Activated CD8-positive, alpha-beta memory T cell treated with anti-CD3 and anti-CD28 coated beads, Interleukin-2, amount 50 U/mL, for 24 hours (primary cell): Measurements from ENCODE around the gene SYPL1.
"Not testable (repeated sequence)": the region's sequence is repeated elsewhere in the genome, so short reads cannot be mapped to it uniquely, and the experiment has no call there.

Experiments
- DNase-seq: peaks from one replicate; pipeline ENCODE4 v3.0.0-alpha.2; 2020; ENCODE audit errors: extremely low read depth

The SYPL1 gene

DNA sequence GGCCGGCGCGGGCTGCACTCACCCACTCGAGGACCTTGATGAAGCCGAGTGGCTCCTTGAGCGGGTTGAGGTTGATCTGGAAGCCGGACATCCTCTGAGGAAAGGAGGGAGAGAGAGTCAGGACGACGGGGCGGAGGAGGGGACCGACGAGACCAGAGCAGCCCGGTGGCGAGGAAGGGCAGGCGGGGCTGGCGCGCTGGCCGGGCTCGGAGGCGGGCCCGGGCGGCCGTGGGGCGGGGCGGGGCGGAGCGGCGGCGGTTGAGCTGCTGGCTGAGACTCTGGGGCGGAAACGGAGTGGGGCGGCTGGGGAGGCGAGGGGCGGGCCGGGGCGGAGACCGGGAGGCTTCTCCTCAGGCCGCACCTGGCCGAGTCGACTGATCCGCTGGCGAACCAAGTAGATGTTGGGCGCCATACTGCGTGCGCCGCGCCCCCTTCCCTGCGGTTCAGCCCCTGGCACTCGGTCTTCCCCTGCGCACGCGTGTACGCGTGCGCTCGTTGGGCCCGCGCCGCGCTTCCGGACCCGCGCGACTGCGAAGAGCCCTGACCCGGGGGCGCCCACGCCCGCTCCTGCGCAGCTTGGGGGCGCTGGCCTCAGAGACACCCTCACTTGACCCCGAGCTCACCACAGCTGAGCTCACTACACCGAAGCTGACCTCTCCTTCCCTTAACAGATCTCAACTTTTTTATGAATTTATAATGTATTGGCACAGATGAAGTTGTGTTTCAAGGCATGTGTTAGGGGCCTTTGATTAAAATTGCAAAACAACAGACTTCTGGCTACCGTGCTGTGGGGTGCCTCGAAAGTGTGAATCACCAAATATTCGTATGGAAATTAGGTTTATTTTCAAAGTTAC is at the start of gene SYPL1:
TSS of gene SYPL1 (minus strand) at position 195 of the 854 bp plus-strand sequence. CDS start at position 91, 104 bp downstream.
- DNase-seq, result peak; percentile 73

DNA sequence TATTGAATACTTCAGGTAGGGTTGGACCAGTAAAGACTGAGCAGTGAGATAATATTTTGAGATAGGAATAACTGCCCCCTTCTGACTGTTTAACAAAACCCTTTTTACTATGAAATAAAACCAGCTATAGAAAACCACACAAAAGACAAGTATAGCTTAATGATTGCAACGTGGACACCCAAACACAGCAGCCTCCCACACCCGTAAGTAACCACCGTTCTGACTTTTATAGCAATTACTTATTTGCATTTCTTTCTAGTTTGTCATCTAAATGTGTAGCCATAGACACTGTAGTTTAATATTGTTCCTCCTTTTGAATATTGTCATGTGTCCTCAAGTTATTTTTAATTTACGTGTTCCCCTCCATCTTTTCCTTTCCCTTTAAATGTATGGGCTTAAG is 42.9 kb upstream of the SYPL1 start:
- no peak for DNase-seq

DNA sequence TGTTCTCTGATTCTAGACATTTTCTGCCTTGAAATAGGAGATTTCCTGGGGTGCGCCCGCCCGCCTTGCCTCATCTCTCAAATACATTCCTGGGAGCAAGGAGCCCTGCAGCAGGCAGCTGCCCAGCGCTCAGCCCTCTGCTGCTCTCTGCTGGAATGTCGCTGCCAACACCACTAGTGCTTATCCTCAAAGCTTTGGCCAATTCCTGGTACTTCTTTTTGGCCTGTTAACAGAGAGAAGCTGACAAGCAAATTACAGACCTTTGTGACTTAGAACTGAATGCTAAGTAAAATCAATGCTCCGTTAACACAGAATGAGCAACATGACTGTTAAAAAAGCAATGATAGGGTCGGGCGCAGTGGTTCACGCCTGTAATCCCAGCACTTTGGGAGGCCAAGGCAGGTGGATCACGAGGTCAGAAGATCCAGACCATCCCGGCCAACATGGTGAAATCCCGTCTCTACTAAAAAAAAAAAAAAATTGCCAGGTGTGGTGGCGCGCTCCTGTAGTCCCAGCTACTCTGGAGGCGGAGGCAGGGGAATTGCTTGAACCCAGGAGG is 41.9 kb upstream of the SYPL1 start:
- DNase-seq, result peak; percentile 29

DNA sequence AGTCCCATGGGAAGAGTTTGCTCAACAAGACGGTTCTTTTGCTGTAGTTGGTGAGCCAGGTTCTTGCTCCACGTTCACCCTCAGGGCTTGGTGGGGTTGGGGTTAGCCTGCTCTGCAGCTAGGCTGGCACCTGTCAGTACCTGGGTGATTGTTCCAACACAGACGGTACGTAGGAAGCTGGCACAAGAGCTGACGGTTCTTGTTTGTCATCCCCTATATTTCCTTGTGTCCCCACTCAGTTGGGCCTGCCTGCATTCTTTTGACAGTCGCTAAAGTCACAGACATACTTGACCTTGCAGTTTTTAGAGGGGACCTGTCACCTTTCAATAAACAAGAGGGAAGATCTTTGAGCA is 40.2 kb upstream of the SYPL1 start:
- DNase-seq, result no peak

DNA sequence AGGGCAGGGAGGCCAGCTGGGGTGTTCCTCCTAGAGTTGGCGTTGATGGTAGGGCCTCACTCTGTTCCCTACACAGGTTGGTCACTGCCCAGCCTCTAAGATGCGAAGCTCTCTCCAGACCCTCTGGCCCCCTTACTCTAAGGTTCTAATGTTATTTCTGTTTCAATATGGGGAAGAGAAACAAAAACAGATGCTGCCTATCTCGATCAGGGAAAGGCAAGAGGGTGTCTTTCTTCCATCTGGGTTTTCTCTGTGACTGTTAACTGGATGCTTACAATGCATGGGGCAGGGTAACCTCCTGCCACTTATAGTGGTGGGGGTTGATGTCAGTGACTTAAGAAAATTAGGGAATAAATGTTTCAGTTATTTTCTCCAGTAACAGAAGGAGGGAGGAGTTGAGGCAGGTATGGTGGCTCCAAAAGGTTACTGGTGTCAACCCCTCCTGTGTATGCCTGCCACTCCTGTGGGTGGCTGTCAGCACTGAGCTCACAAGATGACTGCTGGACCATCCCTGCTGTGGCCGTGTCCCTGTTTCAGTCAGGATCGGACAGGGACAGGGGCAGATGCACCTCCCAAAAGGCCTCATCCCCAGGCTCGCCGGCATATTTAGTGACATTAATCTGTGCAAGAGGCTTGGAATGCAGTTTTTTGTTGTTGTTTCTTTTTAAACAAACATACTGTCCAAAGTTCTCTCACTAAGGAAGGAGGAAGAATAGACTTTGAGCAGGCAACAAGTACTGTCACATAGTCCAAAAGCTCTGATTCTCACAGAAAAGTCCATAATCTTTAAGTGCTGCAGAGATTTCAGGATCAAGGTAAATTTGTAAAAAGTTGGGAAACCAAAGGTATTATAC is 39.6 kb upstream of the SYPL1 start:
- no peak for DNase-seq

DNA sequence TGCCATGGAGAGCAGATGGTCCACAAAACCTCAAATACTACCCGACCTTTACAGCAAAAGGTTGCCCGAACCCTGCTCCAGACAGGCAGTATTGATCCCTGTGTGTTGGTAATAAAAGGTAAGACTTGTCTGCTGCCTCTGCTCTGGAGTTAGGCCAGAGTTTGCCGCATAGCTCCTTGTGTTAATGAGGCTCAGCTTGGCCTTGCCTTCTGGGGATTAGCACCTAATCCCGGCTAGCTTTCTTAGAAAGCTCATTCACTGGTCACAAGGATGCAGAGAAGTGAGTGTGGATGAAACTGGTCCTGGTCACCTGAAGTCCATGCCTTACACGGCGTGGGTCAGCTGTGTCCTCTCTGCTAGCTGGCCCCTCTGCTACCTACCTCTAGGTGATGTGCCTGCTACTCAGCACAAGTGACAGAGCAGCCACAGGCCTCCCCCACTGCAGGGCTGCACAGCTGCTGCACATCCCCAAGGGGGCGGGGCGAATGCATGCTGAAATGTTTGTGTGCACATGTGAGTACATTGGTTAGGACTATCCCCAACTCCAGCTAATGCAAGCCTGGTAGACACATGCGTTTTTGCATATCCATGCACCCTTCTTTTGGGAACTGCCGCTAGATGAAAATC is 31.7 kb upstream of the SYPL1 start:
- DNase-seq, result no peak

DNA sequence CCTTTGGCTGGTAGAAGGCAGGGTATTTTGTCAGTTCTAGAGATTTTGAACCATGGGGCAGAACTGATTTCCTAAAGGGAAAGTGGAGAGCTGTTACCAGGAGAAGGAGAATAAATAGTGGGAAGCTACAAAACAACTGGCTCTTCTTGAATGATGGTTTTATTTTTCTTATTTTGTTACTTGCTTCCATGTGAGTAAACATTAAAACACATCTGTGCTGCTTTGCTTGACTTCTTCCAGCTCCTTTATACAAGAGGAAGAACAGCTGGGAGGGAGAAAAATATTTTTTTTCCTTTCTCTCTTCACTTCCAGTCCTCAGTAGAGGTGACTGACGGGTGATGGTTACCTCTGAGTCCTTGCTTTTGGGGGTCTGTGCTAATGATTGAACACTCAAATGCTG is 30.0 kb upstream of the SYPL1 start:
- DNase-seq, result no peak

DNA sequence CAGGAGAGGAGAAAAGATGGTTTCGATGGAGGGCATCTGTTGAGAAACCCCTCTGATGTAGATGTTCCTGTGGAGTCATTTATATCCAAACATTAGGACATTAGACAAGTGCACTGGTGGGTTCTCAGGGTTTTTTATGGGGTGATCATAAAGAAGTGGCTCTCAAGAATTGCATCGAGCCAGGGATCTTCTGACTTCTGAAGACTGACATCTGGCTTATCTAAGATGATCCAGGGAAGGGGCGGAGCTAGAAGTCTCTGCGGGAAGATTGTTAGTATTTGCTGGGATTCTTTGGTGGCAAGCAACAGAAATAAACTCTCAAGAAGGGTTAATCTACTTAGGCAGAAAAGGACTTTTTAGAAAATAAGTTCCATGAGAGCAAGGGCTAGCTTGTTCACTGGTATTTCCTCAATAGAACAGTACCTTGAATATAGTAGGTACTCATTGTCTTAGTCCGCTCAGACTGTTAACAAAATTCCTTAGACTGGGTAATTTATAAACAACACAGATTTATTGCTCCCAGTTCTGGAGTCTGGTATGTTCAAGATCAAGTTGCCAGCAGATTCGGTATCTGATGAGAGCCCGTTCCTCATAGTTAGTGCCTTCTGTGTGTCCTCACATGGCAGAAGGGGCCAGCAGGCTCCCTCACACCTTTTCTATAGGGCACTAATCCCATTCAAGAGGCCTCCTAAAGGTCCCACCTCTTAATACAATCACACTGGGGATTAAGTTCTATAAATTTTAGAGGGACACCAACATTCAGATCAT is 28.5 kb upstream of the SYPL1 start:
- no peak for DNase-seq

DNA sequence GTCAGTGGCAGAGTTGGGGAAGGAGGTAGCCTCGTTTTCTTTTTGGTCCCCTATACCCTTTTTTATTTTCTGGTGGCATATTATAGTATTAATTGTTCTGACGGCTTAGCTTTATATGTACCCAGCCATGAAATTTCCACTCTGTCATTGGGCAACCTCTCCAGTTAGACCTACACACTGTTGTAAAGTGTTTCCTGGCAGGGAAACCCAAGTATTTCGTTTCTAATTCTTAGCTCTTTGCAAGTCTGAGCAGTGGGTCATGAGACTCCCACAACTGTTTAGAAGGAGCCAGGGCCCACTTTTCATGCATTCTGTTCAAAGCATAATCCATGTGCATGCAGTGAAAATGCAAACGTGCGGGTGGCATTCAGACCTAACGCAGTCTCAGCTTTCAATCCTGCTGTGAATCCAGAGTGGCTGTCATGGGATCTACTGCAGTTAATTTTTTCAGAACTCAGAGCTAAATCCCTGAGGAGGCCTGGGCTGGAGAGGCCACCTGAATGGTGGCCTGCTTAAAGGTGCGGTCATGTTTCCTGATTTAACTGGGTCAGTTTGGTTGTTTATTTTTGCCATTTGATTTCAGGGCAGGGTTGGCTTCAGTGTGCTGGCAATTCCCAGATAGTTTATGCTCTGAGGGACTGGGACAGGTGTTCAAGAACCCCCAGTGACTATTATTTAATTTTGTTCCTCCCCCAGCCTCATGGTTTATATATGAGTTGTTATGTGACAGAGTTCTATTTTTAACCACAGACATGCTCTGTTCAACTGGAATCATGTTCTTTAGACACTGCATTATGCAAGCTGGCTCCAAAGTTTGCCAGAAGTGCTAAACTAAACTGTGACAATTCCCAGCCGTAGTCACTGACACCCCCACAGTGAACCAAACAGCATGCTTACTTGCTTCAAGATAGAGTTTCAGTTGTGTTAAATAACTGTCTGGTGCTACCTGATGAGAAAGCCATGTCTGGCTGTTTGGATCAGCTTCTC is 27.4 kb upstream of the SYPL1 start:
- DNase-seq, result no peak

DNA sequence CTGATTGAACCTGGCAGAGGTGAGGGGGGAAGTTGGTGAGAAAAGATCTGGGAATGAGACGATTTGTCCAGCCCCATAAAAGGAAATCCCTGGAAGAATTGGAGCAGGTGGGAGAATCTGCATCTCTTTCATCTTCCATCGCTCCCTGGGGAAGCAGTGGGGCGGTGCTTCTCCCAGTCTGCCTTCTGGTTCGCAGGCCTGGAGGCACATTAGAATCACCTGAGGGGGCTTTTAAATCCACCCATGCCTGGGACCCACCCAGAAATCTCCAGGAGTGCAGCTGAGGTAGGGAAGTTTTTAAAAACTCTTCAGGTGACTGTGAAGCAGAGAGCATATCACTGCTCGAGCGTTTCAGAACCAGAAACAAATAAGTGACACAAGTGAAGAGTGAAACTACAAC is 26.7 kb upstream of the SYPL1 start:
- DNase-seq, result no peak

DNA sequence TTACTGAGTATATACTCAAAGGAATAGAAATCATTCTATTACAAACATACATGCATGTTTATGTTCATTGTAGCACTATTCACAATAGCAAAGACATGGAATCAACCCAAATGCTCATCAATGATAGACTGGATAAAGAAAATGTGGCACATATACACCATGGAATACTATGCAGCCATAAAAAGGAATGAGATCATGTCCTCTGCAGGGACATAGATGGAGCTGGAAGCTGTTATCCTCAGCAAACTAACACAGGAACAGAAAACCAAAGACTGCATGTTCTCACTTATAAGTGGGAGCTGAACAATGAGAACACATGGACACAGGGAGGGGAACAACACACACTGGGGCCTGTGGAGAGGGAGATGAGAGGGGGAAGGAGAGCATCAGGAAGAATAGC is 26.1 kb upstream of the SYPL1 start:
- not testable (repeated sequence) for DNase-seq

DNA sequence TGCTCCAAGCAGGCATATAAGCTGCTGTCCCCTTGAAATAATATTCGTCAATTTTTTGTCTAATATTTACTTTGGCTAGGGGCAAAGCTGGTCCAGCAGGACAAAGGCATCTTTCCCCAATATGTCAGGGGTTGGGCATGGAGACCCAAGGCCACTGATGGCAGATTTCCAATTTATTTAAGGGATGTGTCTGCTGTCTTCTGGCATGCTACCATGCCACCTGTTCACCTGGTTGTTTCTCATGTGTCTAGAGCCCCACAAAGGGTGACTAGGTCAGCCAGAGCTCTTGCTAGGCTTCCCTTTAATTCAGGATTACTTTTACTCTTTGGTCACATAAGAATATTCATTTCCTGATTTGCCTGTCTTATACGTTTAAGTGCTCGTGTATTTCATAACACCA is 22.1 kb upstream of the SYPL1 start:
- no peak for DNase-seq

DNA sequence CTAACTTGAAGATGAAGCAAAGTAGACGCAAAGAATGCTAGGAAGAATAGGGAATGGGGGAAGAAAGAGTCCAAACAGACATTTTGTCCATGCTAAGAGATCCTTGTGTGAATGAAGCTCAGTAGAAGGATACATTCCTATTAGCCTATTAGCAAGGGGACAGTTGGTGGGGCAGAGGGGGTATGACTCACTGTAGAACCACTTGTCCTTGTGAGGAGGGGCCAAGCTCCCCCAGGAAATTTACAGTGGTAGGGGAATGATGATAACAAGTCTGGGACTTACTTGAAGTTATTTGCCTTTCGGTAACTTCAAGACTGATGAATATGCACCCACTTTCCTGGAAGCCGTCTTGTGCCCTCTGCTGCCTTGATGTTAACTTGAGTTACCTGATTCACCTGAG is 17.2 kb upstream of the SYPL1 start:
- DNase-seq, result no peak

DNA sequence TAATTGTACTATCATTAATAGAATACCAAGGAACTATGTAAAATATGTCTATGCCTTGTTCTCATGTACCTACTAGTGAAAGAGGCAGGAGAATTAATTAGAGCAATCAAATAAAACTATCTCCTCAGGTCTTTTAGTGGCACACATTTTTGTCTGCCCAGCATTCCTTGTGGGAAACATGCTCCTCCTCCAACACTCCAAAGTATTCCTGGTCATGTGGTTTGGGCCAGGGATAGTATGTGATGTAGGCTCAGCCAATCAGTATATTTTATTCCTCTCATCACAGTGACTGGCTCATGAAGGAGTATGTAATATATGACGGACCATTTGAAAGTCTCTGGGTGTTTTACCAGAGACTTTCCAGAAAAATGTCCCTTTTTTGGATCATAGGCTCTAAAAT is 16.7 kb upstream of the SYPL1 start:
- no peak for DNase-seq

DNA sequence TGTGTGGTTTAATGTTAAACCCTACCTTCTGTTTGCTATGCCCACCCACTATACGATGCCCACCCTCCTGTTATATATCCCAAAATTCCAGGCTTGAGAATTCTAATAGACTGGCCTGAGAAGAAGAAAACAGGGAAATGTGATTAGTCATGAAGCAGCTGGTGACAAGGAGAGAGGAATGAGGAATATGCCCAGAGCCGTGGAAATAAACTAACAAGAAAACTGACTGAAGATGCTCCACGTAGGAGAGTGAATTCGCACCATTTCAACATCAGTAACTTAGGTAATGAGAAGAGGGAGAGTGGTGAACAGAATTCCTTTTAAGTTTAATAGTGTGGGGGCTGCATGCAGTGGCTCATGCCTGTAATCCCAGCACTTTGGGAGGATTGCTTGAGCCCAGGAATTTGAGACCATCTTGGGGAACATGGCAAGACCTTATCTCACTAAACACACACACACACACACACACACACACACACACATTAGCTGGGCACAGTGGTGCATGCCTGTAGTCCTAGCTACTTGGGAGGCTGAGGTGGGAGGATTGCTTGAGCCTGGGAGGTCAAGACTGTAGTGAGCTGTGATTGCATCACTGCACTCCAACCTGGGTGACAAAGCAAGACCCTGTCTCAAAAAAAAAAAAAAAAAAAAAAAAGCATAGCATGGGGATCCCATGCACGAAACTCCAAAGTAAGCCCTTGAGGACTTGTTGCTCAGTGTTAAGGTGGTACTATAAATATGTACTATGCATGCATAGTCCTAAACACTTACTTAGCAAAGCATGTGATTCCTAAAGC is 16.1 kb upstream of the SYPL1 start:
- DNase-seq, result no peak

DNA sequence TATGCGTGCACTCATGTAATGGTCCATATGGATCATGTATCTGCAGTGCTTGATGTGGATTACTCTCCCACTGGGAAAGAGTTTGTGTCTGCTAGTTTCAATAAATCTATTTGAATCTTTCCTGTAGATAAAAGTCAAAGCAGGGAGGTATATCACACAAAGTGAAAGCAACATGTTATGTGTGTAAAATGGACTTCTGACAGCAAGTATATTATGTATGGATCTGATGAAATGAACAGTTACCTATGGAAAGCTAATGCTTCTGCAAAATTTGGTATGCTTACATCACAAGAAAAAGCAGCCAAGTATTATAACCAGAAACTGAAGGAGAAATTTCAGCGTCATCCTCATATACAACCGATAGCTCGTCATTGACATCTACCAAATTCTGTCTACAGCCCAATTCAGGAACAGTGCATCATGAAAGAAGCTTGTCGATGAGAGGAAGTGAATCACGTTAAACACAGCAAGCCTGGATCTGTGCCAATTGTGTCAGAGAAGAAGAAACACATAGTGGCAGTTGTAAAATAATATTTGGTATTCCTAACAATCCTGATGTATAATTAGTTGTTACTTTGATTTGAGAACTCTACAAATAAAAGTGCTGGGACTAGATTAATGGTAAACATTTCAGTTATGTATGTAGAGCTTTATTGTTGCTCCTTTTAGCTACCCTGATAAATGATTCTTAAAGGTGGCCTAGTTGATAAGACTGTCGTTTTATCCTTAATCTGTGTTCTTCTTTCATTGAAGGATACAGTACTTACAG is 14.2 kb upstream of the SYPL1 start:
- no peak for DNase-seq

DNA sequence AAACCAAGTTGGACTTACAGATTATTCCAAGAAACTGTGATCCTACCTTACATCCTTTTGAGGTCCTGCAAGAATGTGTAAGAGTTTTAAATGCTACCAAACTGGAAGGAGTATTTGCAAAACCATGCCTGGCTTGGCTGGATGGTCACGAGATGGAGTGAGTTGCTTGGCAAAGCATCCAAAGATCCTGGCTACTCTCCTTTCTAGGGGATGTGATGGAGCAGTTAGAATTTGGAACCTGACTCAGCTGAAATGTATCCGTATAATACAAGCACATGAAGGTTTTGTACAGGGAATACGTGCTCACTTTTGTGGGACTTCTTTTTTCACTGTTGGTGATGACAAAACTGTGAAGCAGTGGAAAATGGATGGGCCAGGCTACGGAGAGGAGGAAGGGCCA is 13.3 kb upstream of the SYPL1 start:
- no peak for DNase-seq

DNA sequence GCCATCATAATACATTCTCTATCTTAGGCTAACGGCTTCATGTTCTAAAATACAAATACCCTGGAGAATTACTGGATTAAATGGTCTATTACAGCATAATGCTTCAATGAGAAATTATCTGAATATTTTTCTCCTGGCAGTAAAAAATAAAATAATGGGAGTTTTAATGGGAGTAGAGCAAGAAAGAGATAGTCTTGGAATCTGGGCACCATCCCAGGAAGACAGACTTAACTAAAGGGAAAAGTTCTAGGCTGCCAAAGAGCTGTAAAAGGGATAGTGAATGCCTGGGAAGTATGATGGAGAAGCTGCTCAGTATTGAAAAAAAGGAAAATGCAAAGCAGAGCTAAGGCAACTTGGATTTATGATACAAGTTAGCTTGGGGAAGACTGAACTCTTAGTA is 12.1 kb upstream of the SYPL1 start:
- DNase-seq, result no peak

DNA sequence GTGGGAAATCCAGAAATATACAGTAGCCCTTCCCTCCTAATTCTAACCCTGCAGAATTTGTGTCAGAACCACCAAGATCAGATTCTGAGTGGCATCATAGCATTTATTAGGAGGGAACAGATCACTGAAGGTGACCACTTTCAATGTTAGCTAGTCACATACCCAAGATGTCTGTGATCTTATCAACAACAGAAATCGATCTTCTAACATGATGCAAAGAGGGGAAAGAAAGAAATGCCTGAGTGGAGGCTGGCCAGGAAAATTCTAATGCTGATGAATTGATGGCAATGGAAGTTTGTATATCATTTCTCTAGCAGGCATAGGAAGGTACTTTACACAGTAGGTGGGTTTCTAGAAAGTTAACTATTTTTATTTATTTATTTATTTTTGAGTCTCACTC is 10.6 kb upstream of the SYPL1 start:
- no peak for DNase-seq
